Calu3 (cell line): ENCODE data around the gene CDC42BPB. TPM values are rescaled to one million over a fixed set of nuclear protein-coding genes. Genes with fewer than 3 reads are reported as not detected.

Experiments used
- Bru-seq: library from RNA; stranded (reverse); fragments of 400-500 nt; gene quantifications from one replicate; lab custom pipeline; 2021; lab: Mats Ljungman, UMichigan
- BruChase-seq, 2 experiments: library from RNA; stranded (reverse); fragments of 400-500 nt; gene quantifications; one replicate each; lab custom pipeline; 2021; lab: Mats Ljungman, UMichigan
- BruUV-seq: library from RNA; stranded (reverse); fragments of 400-500 nt; replicated peaks from 2 replicates; lab custom pipeline; 2021; lab: Mats Ljungman, UMichigan
- CTCF ChIA-PET: fragments of 300-600 bp; sonication (Branson Sonifier 250); formaldehyde crosslinking; loops from one replicate; lab custom pipeline; 2022; ENCODE audit warnings: antibody characterized with exemption; lab: Charles Lee
- DNase-seq: peaks from one replicate; pipeline ENCODE4 v3.0.0; 2022
- H3K27ac Mint-ChIP-seq: one replicate; pipeline ENCODE4 v1.8.0; 2022; ENCODE audit warnings: mixed read lengths; ENCODE audit not compliant: unreplicated experiment
- H3K27me3 Mint-ChIP-seq: one replicate; pipeline ENCODE4 v1.8.0; 2022; ENCODE audit warnings: mixed read lengths; ENCODE audit not compliant: unreplicated experiment
- H3K36me3 Mint-ChIP-seq: one replicate; pipeline ENCODE4 v1.8.0; 2022; ENCODE audit warnings: mild to moderate bottlenecking, moderate library complexity, mixed read lengths; ENCODE audit not compliant: insufficient read depth, unreplicated experiment
- H3K4me1 Mint-ChIP-seq: one replicate; pipeline ENCODE4 v1.8.0; 2022; ENCODE audit warnings: mild to moderate bottlenecking, low read depth, mixed read lengths; ENCODE audit not compliant: unreplicated experiment
- H3K4me3 Mint-ChIP-seq: one replicate; pipeline ENCODE4 v1.8.0; 2022; ENCODE audit warnings: mild to moderate bottlenecking, low read depth, moderate library complexity, mixed read lengths; ENCODE audit not compliant: unreplicated experiment
- H3K9me3 Mint-ChIP-seq: one replicate; pipeline ENCODE4 v1.8.0; 2022; ENCODE audit warnings: low read depth, mixed read lengths; ENCODE audit not compliant: unreplicated experiment
- intact Hi-C: fragments of 100-400 bp; cut with micrococcal nuclease; formaldehyde crosslinking; loops from one replicate; pipeline ENCODE4 v1.10.0; 2022; ENCODE audit not compliant: unreplicated experiment
- long read RNA-seq: library from polyadenylated mRNA; stranded (forward); transcript quantifications from one replicate; pipeline ENCODE4 v2.0.0, GENCODE V29; 2022
- total RNA-seq: library from RNA; stranded (reverse); gene quantifications from 2 replicates; pipeline ENCODE4 v1.2.3, GENCODE V29; 2022
- TF ChIP-seq, protein P1 (sequence below): fragments of 200-600 bp; IDR thresholded peaks from one replicate; pipeline ENCODE4 v1.8.0; 2022; ENCODE audit warnings: antibody characterized with exemption; ENCODE audit not compliant: unreplicated experiment

The CDC42BPB gene, protein sequence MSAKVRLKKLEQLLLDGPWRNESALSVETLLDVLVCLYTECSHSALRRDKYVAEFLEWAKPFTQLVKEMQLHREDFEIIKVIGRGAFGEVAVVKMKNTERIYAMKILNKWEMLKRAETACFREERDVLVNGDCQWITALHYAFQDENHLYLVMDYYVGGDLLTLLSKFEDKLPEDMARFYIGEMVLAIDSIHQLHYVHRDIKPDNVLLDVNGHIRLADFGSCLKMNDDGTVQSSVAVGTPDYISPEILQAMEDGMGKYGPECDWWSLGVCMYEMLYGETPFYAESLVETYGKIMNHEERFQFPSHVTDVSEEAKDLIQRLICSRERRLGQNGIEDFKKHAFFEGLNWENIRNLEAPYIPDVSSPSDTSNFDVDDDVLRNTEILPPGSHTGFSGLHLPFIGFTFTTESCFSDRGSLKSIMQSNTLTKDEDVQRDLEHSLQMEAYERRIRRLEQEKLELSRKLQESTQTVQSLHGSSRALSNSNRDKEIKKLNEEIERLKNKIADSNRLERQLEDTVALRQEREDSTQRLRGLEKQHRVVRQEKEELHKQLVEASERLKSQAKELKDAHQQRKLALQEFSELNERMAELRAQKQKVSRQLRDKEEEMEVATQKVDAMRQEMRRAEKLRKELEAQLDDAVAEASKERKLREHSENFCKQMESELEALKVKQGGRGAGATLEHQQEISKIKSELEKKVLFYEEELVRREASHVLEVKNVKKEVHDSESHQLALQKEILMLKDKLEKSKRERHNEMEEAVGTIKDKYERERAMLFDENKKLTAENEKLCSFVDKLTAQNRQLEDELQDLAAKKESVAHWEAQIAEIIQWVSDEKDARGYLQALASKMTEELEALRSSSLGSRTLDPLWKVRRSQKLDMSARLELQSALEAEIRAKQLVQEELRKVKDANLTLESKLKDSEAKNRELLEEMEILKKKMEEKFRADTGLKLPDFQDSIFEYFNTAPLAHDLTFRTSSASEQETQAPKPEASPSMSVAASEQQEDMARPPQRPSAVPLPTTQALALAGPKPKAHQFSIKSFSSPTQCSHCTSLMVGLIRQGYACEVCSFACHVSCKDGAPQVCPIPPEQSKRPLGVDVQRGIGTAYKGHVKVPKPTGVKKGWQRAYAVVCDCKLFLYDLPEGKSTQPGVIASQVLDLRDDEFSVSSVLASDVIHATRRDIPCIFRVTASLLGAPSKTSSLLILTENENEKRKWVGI (N-terminal part only)
- total RNA-seq (98.7 and 112 TPM in 2 replicates), Bru-seq, nascent RNA (percentile 84 among the genes with signal in this experiment), BruChase-seq, experiment 1, labeled RNA remaining after a 6-hour chase (percentile 87 among the genes with signal in this experiment), BruChase-seq, experiment 2, labeled RNA remaining after a 2-hour chase (percentile 84 among the genes with signal in this experiment)
- long read RNA-seq, partial matches to known transcripts: 3 of 16 reads
- long read RNA-seq, other reads (novel, unspliced or antisense): 13 of 16 reads

DNA sequence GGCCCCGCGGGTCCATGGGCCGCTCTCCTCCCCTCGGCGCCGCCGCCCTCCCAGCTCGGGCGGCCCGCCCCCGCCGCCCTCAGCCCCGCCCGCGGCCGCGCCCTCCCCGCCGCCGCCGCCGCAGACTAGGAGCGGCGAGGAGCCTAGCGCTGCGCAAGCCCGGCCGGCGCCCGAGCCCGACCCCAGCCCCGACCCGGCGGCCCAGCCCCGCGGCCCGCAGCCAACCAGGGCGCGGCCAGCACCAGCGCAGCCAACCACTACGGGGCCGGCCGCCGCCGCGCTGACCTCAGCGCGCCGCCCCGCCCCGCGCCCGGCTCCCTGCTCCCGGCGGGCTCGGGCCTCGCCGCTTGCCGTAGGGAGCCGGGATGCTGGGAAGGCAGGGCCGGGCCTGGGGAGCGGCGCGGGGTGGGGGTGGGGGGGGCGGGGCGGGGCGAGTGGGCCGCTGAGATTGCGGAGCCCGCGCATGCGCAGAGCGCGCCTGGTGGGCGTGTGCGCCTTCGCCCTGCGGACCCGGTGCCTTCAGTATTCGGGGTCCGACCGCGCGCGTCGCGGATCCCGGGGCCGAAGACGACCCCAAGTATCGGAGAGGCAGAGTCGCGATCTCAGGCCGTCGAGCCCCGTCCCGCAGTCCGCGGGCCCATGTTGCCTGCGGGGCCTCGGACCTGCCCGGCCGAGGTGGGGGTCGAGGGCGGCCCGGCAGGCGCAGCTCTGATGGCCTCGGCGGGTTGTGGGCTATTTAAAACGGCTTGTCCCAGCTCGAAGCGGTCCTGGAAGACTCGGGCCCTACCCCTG is at the start of gene CDC42BPB:
Gene CDC42BPB, minus strand, starts transcription at position 178 of the 792 bp plus-strand sequence. CDS start 376 bp downstream, outside the sequence.
- Mint-ChIP-seq H3K36me3 (peaks cover 42% of the 10 kb centered on the region), H3K4me1 (peaks cover 39% of the 10 kb centered on the region), H3K9me3 (no peaks in the 10 kb centered on the region), H3K27ac (peak within 1 kb of the TSS; percentile 97), H3K4me3 (peak within 1 kb of the TSS; percentile 95), H3K27me3 (no peaks in the 10 kb centered on the region)
- peak; percentile 95 for DNase-seq
- CTCF ChIA-PET: interaction anchor here (1.0 to 1.1 kb wide), 2 partner anchors 10 to 17 kb away, joined by 3 to 4 read pairs; no protein-coding TSS in a partner anchor
- intact Hi-C loops: no loop called here
- TF ChIP-seq, protein P1, sequence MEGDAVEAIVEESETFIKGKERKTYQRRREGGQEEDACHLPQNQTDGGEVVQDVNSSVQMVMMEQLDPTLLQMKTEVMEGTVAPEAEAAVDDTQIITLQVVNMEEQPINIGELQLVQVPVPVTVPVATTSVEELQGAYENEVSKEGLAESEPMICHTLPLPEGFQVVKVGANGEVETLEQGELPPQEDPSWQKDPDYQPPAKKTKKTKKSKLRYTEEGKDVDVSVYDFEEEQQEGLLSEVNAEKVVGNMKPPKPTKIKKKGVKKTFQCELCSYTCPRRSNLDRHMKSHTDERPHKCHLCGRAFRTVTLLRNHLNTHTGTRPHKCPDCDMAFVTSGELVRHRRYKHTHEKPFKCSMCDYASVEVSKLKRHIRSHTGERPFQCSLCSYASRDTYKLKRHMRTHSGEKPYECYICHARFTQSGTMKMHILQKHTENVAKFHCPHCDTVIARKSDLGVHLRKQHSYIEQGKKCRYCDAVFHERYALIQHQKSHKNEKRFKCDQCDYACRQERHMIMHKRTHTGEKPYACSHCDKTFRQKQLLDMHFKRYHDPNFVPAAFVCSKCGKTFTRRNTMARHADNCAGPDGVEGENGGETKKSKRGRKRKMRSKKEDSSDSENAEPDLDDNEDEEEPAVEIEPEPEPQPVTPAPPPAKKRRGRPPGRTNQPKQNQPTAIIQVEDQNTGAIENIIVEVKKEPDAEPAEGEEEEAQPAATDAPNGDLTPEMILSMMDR: no peak
- no TSS peak for BruUV-seq

DNA sequence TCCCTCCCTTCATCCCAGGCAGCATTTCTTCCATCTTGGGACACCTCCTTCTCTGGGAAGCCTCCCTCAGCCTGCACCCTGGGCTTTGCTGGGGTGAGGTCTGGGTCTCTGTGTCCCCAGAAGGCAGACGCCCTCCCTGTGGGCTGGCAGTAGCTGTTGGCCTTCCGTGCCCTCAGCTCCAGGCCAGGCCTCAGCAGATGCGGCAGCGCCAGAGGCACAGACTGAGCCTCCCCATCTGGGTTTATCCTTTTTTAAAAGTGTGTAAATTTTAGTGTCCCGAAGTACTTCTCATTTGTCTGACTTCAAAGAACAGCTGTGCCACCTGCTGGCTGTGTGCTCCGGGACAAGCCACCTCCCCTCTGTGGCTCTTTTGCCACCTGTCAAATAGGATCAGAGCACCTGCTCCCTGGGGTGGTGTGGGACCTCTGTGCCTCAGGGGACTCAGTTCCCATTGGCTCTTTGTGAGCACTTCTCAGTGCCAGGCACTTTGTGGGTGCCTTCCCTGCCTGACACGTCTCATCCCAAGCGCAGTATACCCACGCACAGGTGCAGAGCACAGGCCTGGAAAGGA is 48.3 kb upstream of the CDC42BPB start:
- peak overlapping the region; percentile 47 for H3K27ac Mint-ChIP-seq
- no peaks in the 10 kb centered on the region for H3K9me3 Mint-ChIP-seq
- H3K36me3 Mint-ChIP-seq: peaks cover 24% of the 10 kb centered on the region
- BruUV-seq: no TSS peak
- TF ChIP-seq, protein P1: no peak
- H3K4me1 Mint-ChIP-seq: peaks cover 25% of the 10 kb centered on the region
- no peaks in the 10 kb centered on the region for H3K27me3 Mint-ChIP-seq
- H3K4me3 Mint-ChIP-seq: no peak overlapping the region
- CTCF ChIA-PET: interaction anchor here (0.6 to 3.2 kb wide), 19 partner anchors 7 to 411 kb away, joined by 3 to 36 read pairs (median 5); partner anchors contain the start of genes EIF5 and EXOC3L4
- intact Hi-C loops: loop anchor here (1.0 kb wide), 2 partner anchors 80 to 187 kb away; no protein-coding TSS in a partner anchor
- DNase-seq: peak; percentile 57

DNA sequence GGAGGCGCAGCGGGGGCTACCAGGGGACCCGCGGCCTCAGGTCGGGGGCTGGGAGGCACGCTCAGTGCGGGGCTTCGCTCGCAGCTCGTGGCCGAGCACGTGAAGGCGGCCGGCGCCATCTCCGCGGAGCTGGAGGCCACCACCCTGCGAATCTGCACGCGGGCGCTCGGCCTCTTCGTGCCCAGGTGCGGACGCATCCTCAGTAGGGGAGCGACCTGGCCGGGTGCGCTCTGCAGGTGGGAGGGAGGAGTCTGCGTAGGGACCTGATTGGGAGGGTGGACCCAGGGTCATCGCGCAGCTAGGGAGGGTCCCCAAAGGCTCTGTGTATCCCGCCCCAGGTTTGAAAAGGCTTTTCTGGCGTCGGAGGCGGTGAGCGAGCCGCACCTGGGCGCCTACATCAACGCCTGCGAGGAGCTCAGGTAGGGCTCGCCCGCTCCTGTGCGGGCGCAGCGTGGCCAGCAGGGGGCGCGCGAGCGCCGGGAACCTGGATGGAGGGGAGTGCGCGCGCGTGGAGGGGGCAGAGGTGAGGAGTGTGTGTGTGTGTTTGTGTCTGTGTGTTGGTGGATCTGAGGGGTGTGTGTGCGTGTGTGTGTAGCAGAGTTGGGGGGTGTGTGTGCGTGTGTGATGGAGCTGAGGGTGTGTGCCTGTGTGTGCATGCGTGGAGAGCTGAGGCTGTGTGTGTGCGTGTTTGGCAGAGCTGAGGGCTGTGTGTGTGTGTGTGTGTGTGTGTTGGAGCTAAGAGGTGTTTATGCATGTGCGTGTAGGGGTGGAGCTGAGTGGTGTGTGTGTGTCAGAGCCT is 47.5 kb upstream of the CDC42BPB start:
- H3K9me3 Mint-ChIP-seq: no peaks in the 10 kb centered on the region
- peak overlapping the region; percentile 72 for H3K4me3 Mint-ChIP-seq
- peak overlapping the region; percentile 47 for H3K27ac Mint-ChIP-seq
- TF ChIP-seq, protein P1: peak; percentile 97
- peak; percentile 85 for DNase-seq
- H3K27me3 Mint-ChIP-seq: no peaks in the 10 kb centered on the region
- no TSS peak for BruUV-seq
- H3K36me3 Mint-ChIP-seq: peaks cover 18% of the 10 kb centered on the region
- CTCF ChIA-PET: interaction anchor here (0.6 to 3.2 kb wide), 32 partner anchors 8 to 1117 kb away, joined by 3 to 36 read pairs (median 4); partner anchors contain the start of genes EIF5, EXOC3L4 and TNFAIP2
- intact Hi-C loops: loop anchor here (1.0 to 5.0 kb wide), 3 partner anchors 80 to 187 kb away; no protein-coding TSS in a partner anchor
- H3K4me1 Mint-ChIP-seq: peaks cover 17% of the 10 kb centered on the region
